ENCODE data around the gene GALNS. TPM values are rescaled to one million over a fixed set of nuclear protein-coding genes. Genes with fewer than 3 reads are reported as not detected.

Gene GALNS
- total and polyA plus RNA-seq, 4 donors = 6.8 to 20.6 (median 10.8) TPM

DNA sequence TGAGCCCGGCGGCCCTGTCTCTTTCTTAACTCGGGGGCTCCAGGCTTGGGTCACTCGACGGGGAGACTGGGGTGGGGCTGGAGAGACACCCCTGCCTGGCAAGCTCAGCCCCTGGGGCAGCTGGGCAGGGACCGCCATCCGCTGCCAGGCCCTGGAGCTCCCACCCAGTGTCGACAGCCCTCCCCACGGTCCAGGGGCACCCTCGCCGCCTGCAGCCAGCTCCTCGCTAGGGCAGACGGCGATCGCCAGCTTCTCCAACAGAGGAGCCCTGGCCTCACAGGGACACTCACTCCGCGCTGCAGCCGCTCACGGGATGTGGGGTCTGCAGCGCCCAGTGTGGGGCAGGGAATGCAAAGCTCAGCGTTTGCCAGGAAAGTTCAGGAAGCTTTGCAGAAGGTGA, 29.0 kb downstream of the GALNS start:
- H3K36me3 ChIP-seq (ENCODE audit: control insufficient read depth in 4 of 4, insufficient read depth in 3 of 4, low read depth in 1 of 4, low read length in 3 of 4) = peaks cover 0 to 17% (median 5%) of the 10 kb centered on the region in 4 donors
- no peak overlapping the region for H3K27ac ChIP-seq (ENCODE audit: low read depth in 1 of 2, low read length in 2 of 2)
- H3K4me1 ChIP-seq (ENCODE audit: control insufficient read depth in 4 of 4, insufficient read depth in 4 of 4, low read length in 3 of 4) = no peaks in the 10 kb centered on the region
- DNase-seq (ENCODE audit: low spot score) = no peak
- 97% methylated on average over 21 of the region's 21 CpGs for WGBS
- TF ChIP-seq, protein P1, sequence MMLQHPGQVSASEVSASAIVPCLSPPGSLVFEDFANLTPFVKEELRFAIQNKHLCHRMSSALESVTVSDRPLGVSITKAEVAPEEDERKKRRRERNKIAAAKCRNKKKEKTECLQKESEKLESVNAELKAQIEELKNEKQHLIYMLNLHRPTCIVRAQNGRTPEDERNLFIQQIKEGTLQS (IDR thresholded peaks at IDR 0.05) = no peak
- TF ChIP-seq RAD21 (IDR thresholded peaks at IDR 0.05) = no peak
- TF ChIP-seq, protein P2, sequence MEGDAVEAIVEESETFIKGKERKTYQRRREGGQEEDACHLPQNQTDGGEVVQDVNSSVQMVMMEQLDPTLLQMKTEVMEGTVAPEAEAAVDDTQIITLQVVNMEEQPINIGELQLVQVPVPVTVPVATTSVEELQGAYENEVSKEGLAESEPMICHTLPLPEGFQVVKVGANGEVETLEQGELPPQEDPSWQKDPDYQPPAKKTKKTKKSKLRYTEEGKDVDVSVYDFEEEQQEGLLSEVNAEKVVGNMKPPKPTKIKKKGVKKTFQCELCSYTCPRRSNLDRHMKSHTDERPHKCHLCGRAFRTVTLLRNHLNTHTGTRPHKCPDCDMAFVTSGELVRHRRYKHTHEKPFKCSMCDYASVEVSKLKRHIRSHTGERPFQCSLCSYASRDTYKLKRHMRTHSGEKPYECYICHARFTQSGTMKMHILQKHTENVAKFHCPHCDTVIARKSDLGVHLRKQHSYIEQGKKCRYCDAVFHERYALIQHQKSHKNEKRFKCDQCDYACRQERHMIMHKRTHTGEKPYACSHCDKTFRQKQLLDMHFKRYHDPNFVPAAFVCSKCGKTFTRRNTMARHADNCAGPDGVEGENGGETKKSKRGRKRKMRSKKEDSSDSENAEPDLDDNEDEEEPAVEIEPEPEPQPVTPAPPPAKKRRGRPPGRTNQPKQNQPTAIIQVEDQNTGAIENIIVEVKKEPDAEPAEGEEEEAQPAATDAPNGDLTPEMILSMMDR (IDR thresholded peaks at IDR 0.05; ENCODE audit: low read depth, low read length, missing input control) = no peak
- TF ChIP-seq, protein P3, sequence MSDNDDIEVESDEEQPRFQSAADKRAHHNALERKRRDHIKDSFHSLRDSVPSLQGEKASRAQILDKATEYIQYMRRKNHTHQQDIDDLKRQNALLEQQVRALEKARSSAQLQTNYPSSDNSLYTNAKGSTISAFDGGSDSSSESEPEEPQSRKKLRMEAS (IDR thresholded peaks at IDR 0.05) = no peak
- TF ChIP-seq FOXA1 (IDR thresholded peaks at IDR 0.05) = no peak
- TF ChIP-seq, protein P4, sequence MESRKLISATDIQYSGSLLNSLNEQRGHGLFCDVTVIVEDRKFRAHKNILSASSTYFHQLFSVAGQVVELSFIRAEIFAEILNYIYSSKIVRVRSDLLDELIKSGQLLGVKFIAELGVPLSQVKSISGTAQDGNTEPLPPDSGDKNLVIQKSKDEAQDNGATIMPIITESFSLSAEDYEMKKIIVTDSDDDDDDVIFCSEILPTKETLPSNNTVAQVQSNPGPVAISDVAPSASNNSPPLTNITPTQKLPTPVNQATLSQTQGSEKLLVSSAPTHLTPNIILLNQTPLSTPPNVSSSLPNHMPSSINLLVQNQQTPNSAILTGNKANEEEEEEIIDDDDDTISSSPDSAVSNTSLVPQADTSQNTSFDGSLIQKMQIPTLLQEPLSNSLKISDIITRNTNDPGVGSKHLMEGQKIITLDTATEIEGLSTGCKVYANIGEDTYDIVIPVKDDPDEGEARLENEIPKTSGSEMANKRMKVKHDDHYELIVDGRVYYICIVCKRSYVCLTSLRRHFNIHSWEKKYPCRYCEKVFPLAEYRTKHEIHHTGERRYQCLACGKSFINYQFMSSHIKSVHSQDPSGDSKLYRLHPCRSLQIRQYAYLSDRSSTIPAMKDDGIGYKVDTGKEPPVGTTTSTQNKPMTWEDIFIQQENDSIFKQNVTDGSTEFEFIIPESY (IDR thresholded peaks at IDR 0.05) = no peak
- no peak for TF ChIP-seq HNF4G (IDR thresholded peaks at IDR 0.05)
- no peak for TF ChIP-seq FOXA2 (IDR thresholded peaks at IDR 0.05)
- TF ChIP-seq NR2F2 (IDR thresholded peaks at IDR 0.05) = no peak
- H3K9me3 ChIP-seq (ENCODE audit: control insufficient read depth in 4 of 4, low read length in 3 of 4) = no peaks in the 10 kb centered on the region
- H3K4me3 ChIP-seq (ENCODE audit: low read depth in 1 of 3, low read length in 3 of 3) = no peak overlapping the region
- no peak overlapping the region for H3K9ac ChIP-seq (ENCODE audit: low read depth in 1 of 2, low read length in 2 of 2)
- no peaks in the 10 kb centered on the region for H3K27me3 ChIP-seq (ENCODE audit: control insufficient read depth in 4 of 4, insufficient read depth in 4 of 4, low read length in 3 of 4)

DNA sequence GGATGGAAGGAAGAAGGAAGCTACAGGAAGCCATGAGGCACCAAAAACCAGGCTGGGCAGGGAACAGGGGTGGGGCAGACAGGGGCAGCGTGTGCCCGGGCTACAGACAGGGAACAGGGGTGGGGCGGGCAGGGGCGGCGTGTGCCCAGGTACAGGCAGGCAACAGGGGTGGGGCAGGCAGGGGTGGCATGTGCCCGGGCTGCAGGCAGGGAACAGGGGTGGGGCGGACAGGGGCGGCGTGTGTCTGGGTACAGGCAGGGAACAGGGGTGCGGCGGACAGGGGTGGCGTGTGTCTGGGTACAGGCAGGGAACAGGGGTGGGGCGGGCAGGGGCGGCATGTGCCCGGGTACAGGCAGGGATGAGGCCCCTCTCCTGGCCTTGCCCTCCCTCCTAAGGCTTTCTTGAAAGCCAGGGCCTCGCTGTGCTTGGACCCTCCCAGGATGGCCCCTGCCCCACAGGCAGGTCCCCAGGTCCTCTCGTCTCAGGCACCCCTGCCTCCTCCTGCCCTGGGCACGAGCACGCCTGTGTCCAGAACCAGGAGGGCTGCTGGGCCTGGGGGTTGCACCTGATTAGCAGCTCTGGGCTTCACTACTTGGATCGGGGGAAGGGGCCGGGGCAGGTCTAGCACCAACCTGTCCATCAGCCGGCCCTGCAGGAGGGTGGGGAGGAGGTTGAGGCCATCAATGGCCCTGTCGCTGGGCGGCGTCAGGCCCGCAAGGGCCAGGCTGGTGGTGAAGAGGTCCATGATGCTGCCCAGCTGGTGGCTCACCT, 30.5 kb downstream of the GALNS start:
- Histone ChIP-seq H3K4me1 (ENCODE audit: control insufficient read depth in 4 of 4, insufficient read depth in 4 of 4, low read length in 3 of 4) (no peaks in the 10 kb centered on the region), H3K27me3 (ENCODE audit: control insufficient read depth in 4 of 4, insufficient read depth in 4 of 4, low read length in 3 of 4) (no peaks in the 10 kb centered on the region), H3K27ac (ENCODE audit: low read depth in 1 of 2, low read length in 2 of 2) (no peak overlapping the region), H3K36me3 (ENCODE audit: control insufficient read depth in 4 of 4, insufficient read depth in 3 of 4, low read depth in 1 of 4, low read length in 3 of 4) (peaks cover 0 to 25% (median 8%) of the 10 kb centered on the region in 4 donors), H3K9ac (ENCODE audit: low read depth in 1 of 2, low read length in 2 of 2) (no peak overlapping the region), H3K4me3 (ENCODE audit: low read depth in 1 of 3, low read length in 3 of 3) (no peak overlapping the region), H3K9me3 (ENCODE audit: control insufficient read depth in 4 of 4, low read length in 3 of 4) (no peaks in the 10 kb centered on the region)
- DNase-seq (ENCODE audit: low spot score) = no peak
- WGBS = 89% methylated on average over 26 of the region's 26 CpGs
- TF ChIP-seq YY1 (IDR thresholded peaks at IDR 0.05) (no peak), FOXA2 (IDR thresholded peaks at IDR 0.05) (no peak), GABPA (IDR thresholded peaks at IDR 0.05 in 1 of 2, conservative IDR thresholded peaks at IDR 0.05 in 1 of 2) (no peak), HNF4G (IDR thresholded peaks at IDR 0.05) (no peak), FOXA1 (IDR thresholded peaks at IDR 0.05) (no peak), HNF4A (conservative IDR thresholded peaks at IDR 0.05) (no peak), JUND (IDR thresholded peaks at IDR 0.05) (no peak), RAD21 (IDR thresholded peaks at IDR 0.05) (no peak), TAF1 (conservative IDR thresholded peaks at IDR 0.05) (no peak), SP1 (IDR thresholded peaks at IDR 0.05) (no peak), RXRA (IDR thresholded peaks at IDR 0.05) (no peak)
- TF ChIP-seq, protein P4 (IDR thresholded peaks at IDR 0.05) = no peak
- TF ChIP-seq, protein P3 (IDR thresholded peaks at IDR 0.05) = no peak
- TF ChIP-seq, protein P2 (IDR thresholded peaks at IDR 0.05; ENCODE audit: low read depth, low read length, missing input control) = no peak
- TF ChIP-seq, protein P1 (IDR thresholded peaks at IDR 0.05) = no peak
- TF ChIP-seq, protein P5, sequence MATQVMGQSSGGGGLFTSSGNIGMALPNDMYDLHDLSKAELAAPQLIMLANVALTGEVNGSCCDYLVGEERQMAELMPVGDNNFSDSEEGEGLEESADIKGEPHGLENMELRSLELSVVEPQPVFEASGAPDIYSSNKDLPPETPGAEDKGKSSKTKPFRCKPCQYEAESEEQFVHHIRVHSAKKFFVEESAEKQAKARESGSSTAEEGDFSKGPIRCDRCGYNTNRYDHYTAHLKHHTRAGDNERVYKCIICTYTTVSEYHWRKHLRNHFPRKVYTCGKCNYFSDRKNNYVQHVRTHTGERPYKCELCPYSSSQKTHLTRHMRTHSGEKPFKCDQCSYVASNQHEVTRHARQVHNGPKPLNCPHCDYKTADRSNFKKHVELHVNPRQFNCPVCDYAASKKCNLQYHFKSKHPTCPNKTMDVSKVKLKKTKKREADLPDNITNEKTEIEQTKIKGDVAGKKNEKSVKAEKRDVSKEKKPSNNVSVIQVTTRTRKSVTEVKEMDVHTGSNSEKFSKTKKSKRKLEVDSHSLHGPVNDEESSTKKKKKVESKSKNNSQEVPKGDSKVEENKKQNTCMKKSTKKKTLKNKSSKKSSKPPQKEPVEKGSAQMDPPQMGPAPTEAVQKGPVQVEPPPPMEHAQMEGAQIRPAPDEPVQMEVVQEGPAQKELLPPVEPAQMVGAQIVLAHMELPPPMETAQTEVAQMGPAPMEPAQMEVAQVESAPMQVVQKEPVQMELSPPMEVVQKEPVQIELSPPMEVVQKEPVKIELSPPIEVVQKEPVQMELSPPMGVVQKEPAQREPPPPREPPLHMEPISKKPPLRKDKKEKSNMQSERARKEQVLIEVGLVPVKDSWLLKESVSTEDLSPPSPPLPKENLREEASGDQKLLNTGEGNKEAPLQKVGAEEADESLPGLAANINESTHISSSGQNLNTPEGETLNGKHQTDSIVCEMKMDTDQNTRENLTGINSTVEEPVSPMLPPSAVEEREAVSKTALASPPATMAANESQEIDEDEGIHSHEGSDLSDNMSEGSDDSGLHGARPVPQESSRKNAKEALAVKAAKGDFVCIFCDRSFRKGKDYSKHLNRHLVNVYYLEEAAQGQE (IDR thresholded peaks at IDR 0.05) = no peak
